ENCODE data around the gene DENND1A. TPM values are rescaled to one million over a fixed set of nuclear protein-coding genes. Genes with fewer than 3 reads are reported as not detected.

The DENND1A gene
- polyA plus RNA-seq, 2 donors: 4.6 to 4.8 TPM

GRCh38 chr9:123483191-123483803 is 446.6 kb downstream of the DENND1A start:
- Histone ChIP-seq H3K27ac (ENCODE audit: low read depth in 2 of 2, low read length in 1 of 2) (no peak overlapping the region), H3K36me3 (ENCODE audit: control insufficient read depth in 2 of 2, insufficient read depth in 2 of 2, low read length in 1 of 2) (no peaks in the 10 kb centered on the region), H3K4me1 (ENCODE audit: control insufficient read depth in 2 of 2, insufficient read depth in 2 of 2, low read length in 1 of 2) (peaks cover 0 to 2% of the 10 kb centered on the region in 2 donors), H3K9me3 (ENCODE audit: control insufficient read depth in 2 of 2, insufficient read depth in 1 of 2, low read depth in 1 of 2, low read length in 1 of 2) (no peaks in the 10 kb centered on the region), H3K27me3 (ENCODE audit: control insufficient read depth in 1 of 2, insufficient read depth in 2 of 2, low read length in 2 of 2) (no peaks in the 10 kb centered on the region), H3K4me3 (ENCODE audit: low read depth in 1 of 2, low read length in 2 of 2) (no peak overlapping the region)
- 90 to 93% methylated on average over 9 of the region's 9 CpGs for WGBS, 2 donors

- Histone ChIP-seq H3K36me3 (ENCODE audit: control insufficient read depth in 2 of 2, insufficient read depth in 2 of 2, low read length in 1 of 2) (no peaks in the 10 kb centered on the region), H3K4me1 (ENCODE audit: control insufficient read depth in 2 of 2, insufficient read depth in 2 of 2, low read length in 1 of 2) (peaks cover 0 to 2% of the 10 kb centered on the region in 2 donors), H3K9me3 (ENCODE audit: control insufficient read depth in 2 of 2, insufficient read depth in 1 of 2, low read depth in 1 of 2, low read length in 1 of 2) (no peaks in the 10 kb centered on the region), H3K4me3 (ENCODE audit: low read depth in 1 of 2, low read length in 2 of 2) (no peak overlapping the region), H3K27ac (ENCODE audit: low read depth in 2 of 2, low read length in 1 of 2) (no peak overlapping the region), H3K27me3 (ENCODE audit: control insufficient read depth in 1 of 2, insufficient read depth in 2 of 2, low read length in 2 of 2) (no peaks in the 10 kb centered on the region)
- WGBS, 2 donors: 89 to 96% methylated on average over 3 of the region's 3 CpGs
Measured at GRCh38 chr9:123482295-123482968, 447.5 kb downstream of the DENND1A start.

GRCh38 chr9:123481209-123481865 is 448.6 kb downstream of the DENND1A start:
- no peaks in the 10 kb centered on the region for H3K27me3 ChIP-seq (ENCODE audit: control insufficient read depth in 1 of 2, insufficient read depth in 2 of 2, low read length in 2 of 2)
- H3K9me3 ChIP-seq (ENCODE audit: control insufficient read depth in 2 of 2, insufficient read depth in 1 of 2, low read depth in 1 of 2, low read length in 1 of 2): no peaks in the 10 kb centered on the region
- H3K4me3 ChIP-seq (ENCODE audit: low read depth in 1 of 2, low read length in 2 of 2): no peak overlapping the region
- whole genome bisulfite sequencing, 2 donors: 87 to 90% methylated on average over 10 of the region's 10 CpGs
- peaks cover 0 to 2% of the 10 kb centered on the region in 2 donors for H3K4me1 ChIP-seq (ENCODE audit: control insufficient read depth in 2 of 2, insufficient read depth in 2 of 2, low read length in 1 of 2)
- H3K36me3 ChIP-seq (ENCODE audit: control insufficient read depth in 2 of 2, insufficient read depth in 2 of 2, low read length in 1 of 2): no peaks in the 10 kb centered on the region
- H3K27ac ChIP-seq (ENCODE audit: low read depth in 2 of 2, low read length in 1 of 2): no peak overlapping the region

- Histone ChIP-seq H3K4me3 (ENCODE audit: low read depth in 1 of 2, low read length in 2 of 2) (no peak overlapping the region), H3K4me1 (ENCODE audit: control insufficient read depth in 2 of 2, insufficient read depth in 2 of 2, low read length in 1 of 2) (peaks cover 0 to 2% of the 10 kb centered on the region in 2 donors), H3K36me3 (ENCODE audit: control insufficient read depth in 2 of 2, insufficient read depth in 2 of 2, low read length in 1 of 2) (no peaks in the 10 kb centered on the region), H3K27ac (ENCODE audit: low read depth in 2 of 2, low read length in 1 of 2) (no peak overlapping the region), H3K27me3 (ENCODE audit: control insufficient read depth in 1 of 2, insufficient read depth in 2 of 2, low read length in 2 of 2) (no peaks in the 10 kb centered on the region), H3K9me3 (ENCODE audit: control insufficient read depth in 2 of 2, insufficient read depth in 1 of 2, low read depth in 1 of 2, low read length in 1 of 2) (no peaks in the 10 kb centered on the region)
- 95% methylated on average over 8 of the region's 8 CpGs for WGBS, 2 donors
Measured at GRCh38 chr9:123480791-123481190, 449.1 kb downstream of the DENND1A start.

- no peaks in the 10 kb centered on the region for H3K36me3 ChIP-seq (ENCODE audit: control insufficient read depth in 2 of 2, insufficient read depth in 2 of 2, low read length in 1 of 2)
- H3K27me3 ChIP-seq (ENCODE audit: control insufficient read depth in 1 of 2, insufficient read depth in 2 of 2, low read length in 2 of 2): no peaks in the 10 kb centered on the region
- no peaks in the 10 kb centered on the region for H3K9me3 ChIP-seq (ENCODE audit: control insufficient read depth in 2 of 2, insufficient read depth in 1 of 2, low read depth in 1 of 2, low read length in 1 of 2)
- H3K27ac ChIP-seq (ENCODE audit: low read depth in 2 of 2, low read length in 1 of 2): no peak overlapping the region
- H3K4me1 ChIP-seq (ENCODE audit: control insufficient read depth in 2 of 2, insufficient read depth in 2 of 2, low read length in 1 of 2): peaks cover 0 to 2% of the 10 kb centered on the region in 2 donors
- WGBS, 2 donors: 94 to 95% methylated on average over 9 of the region's 9 CpGs
- no peak overlapping the region for H3K4me3 ChIP-seq (ENCODE audit: low read depth in 1 of 2, low read length in 2 of 2)
Measured at GRCh38 chr9:123480096-123480495, 449.8 kb downstream of the DENND1A start.

- H3K36me3 ChIP-seq (ENCODE audit: control insufficient read depth in 2 of 2, insufficient read depth in 2 of 2, low read length in 1 of 2): no peaks in the 10 kb centered on the region
- H3K27ac ChIP-seq (ENCODE audit: low read depth in 2 of 2, low read length in 1 of 2): no peak overlapping the region
- H3K4me3 ChIP-seq (ENCODE audit: low read depth in 1 of 2, low read length in 2 of 2): no peak overlapping the region
- H3K4me1 ChIP-seq (ENCODE audit: control insufficient read depth in 2 of 2, insufficient read depth in 2 of 2, low read length in 1 of 2): peaks cover 0 to 2% of the 10 kb centered on the region in 2 donors
- H3K27me3 ChIP-seq (ENCODE audit: control insufficient read depth in 1 of 2, insufficient read depth in 2 of 2, low read length in 2 of 2): no peaks in the 10 kb centered on the region
- H3K9me3 ChIP-seq (ENCODE audit: control insufficient read depth in 2 of 2, insufficient read depth in 1 of 2, low read depth in 1 of 2, low read length in 1 of 2): no peaks in the 10 kb centered on the region
- 75 to 80% methylated on average over 5 of the region's 5 CpGs for WGBS, 2 donors
Measured at GRCh38 chr9:123478967-123479602, 450.8 kb downstream of the DENND1A start.

- WGBS, 2 donors: 94% methylated on average over 6 of the region's 6 CpGs
- H3K4me1 ChIP-seq (ENCODE audit: control insufficient read depth in 2 of 2, insufficient read depth in 2 of 2, low read length in 1 of 2): no peaks in the 10 kb centered on the region
- no peaks in the 10 kb centered on the region for H3K9me3 ChIP-seq (ENCODE audit: control insufficient read depth in 2 of 2, insufficient read depth in 1 of 2, low read depth in 1 of 2, low read length in 1 of 2)
- H3K4me3 ChIP-seq (ENCODE audit: low read depth in 1 of 2, low read length in 2 of 2): no peak overlapping the region
- no peaks in the 10 kb centered on the region for H3K27me3 ChIP-seq (ENCODE audit: control insufficient read depth in 1 of 2, insufficient read depth in 2 of 2, low read length in 2 of 2)
- no peaks in the 10 kb centered on the region for H3K36me3 ChIP-seq (ENCODE audit: control insufficient read depth in 2 of 2, insufficient read depth in 2 of 2, low read length in 1 of 2)
- H3K27ac ChIP-seq (ENCODE audit: low read depth in 2 of 2, low read length in 1 of 2): no peak overlapping the region
Measured at GRCh38 chr9:123478160-123478559, 451.8 kb downstream of the DENND1A start.

- Histone ChIP-seq H3K4me1 (ENCODE audit: control insufficient read depth in 2 of 2, insufficient read depth in 2 of 2, low read length in 1 of 2) (no peaks in the 10 kb centered on the region), H3K9me3 (ENCODE audit: control insufficient read depth in 2 of 2, insufficient read depth in 1 of 2, low read depth in 1 of 2, low read length in 1 of 2) (no peaks in the 10 kb centered on the region), H3K36me3 (ENCODE audit: control insufficient read depth in 2 of 2, insufficient read depth in 2 of 2, low read length in 1 of 2) (peaks cover 0 to 3% of the 10 kb centered on the region in 2 donors), H3K27me3 (ENCODE audit: control insufficient read depth in 1 of 2, insufficient read depth in 2 of 2, low read length in 2 of 2) (no peaks in the 10 kb centered on the region), H3K4me3 (ENCODE audit: low read depth in 1 of 2, low read length in 2 of 2) (no peak overlapping the region), H3K27ac (ENCODE audit: low read depth in 2 of 2, low read length in 1 of 2) (no peak overlapping the region)
- 94 to 95% methylated on average over 11 of the region's 11 CpGs for WGBS, 2 donors
Measured at GRCh38 chr9:123475407-123475806, 454.5 kb downstream of the DENND1A start.

- WGBS, 2 donors: 85% methylated on average over 14 of the region's 14 CpGs
- Histone ChIP-seq H3K4me3 (ENCODE audit: low read depth in 1 of 2, low read length in 2 of 2) (no peak overlapping the region), H3K4me1 (ENCODE audit: control insufficient read depth in 2 of 2, insufficient read depth in 2 of 2, low read length in 1 of 2) (no peaks in the 10 kb centered on the region), H3K27me3 (ENCODE audit: control insufficient read depth in 1 of 2, insufficient read depth in 2 of 2, low read length in 2 of 2) (no peaks in the 10 kb centered on the region), H3K36me3 (ENCODE audit: control insufficient read depth in 2 of 2, insufficient read depth in 2 of 2, low read length in 1 of 2) (peaks cover 0 to 3% of the 10 kb centered on the region in 2 donors), H3K9me3 (ENCODE audit: control insufficient read depth in 2 of 2, insufficient read depth in 1 of 2, low read depth in 1 of 2, low read length in 1 of 2) (no peaks in the 10 kb centered on the region), H3K27ac (ENCODE audit: low read depth in 2 of 2, low read length in 1 of 2) (no peak overlapping the region)
Measured at GRCh38 chr9:123472862-123473614, 456.9 kb downstream of the DENND1A start.

Data from esophagus (tissue), 2 donors.